HG02571 (cell line): Measurements from ENCODE around the gene PSMD9.
"Not testable (repeated sequence)": the region's sequence is repeated elsewhere in the genome, so short reads cannot be mapped to it uniquely, and the experiment has no call there.

Experiments used
- ATAC-seq: cut with Tn5 transposase; IDR thresholded peaks from one replicate; pipeline ENCODE4 v1.9.1; 2021; ENCODE audit warnings: mild to moderate bottlenecking, moderate library complexity; ENCODE audit not compliant: unreplicated experiment

Gene PSMD9

GRCh38 chr12:121917950-121918678 is 29.5 kb downstream of the PSMD9 start, which contains the start of gene CFAP251:
Gene CFAP251 (plus strand): TSS chr12:121918592. CDS start chr12:121921306, 2,714 bp downstream.
- ATAC-seq = peak; percentile 95

- no peak for ATAC-seq
These were observed 30.1 kb downstream of the PSMD9 start for GRCh38 chr12:121918679-121919038.

GRCh38 chr12:121921066-121921465 is 32.5 kb downstream of the PSMD9 start:
- no peak for ATAC-seq

GRCh38 chr12:121925358-121925695 is 36.7 kb downstream of the PSMD9 start:
- ATAC-seq = no peak

GRCh38 chr12:121926874-121927706 is 38.5 kb downstream of the PSMD9 start:
- ATAC-seq = no peak

- no peak for ATAC-seq
These were observed 39.2 kb downstream of the PSMD9 start for GRCh38 chr12:121927813-121928212.

GRCh38 chr12:121929545-121929944 is 41.0 kb downstream of the PSMD9 start:
- ATAC-seq = not testable (repeated sequence)

- ATAC-seq = no peak
These were observed 42.3 kb downstream of the PSMD9 start for GRCh38 chr12:121930862-121931261.

GRCh38 chr12:121932176-121932536 is 43.6 kb downstream of the PSMD9 start:
- no peak for ATAC-seq

GRCh38 chr12:121932914-121933521 is 44.4 kb downstream of the PSMD9 start:
- no peak for ATAC-seq

- no peak for ATAC-seq
These were observed 45.1 kb downstream of the PSMD9 start for GRCh38 chr12:121933522-121934308.

GRCh38 chr12:121934309-121934664 is 45.7 kb downstream of the PSMD9 start:
- no peak for ATAC-seq

GRCh38 chr12:121937654-121938053 is 49.1 kb downstream of the PSMD9 start:
- ATAC-seq = no peak

- ATAC-seq = no peak
These were observed 50.6 kb downstream of the PSMD9 start for GRCh38 chr12:121939186-121939585.

- ATAC-seq = no peak
These were observed 51.6 kb downstream of the PSMD9 start for GRCh38 chr12:121939992-121940766.

- no peak for ATAC-seq
These were observed 53.6 kb downstream of the PSMD9 start for GRCh38 chr12:121942145-121942718.

GRCh38 chr12:121943926-121944325 is 55.3 kb downstream of the PSMD9 start:
- ATAC-seq = no peak

GRCh38 chr12:121946313-121947025 is 57.9 kb downstream of the PSMD9 start:
- ATAC-seq = no peak

- ATAC-seq = no peak
These were observed 59.4 kb downstream of the PSMD9 start for GRCh38 chr12:121947981-121948380.
